HG03135 (cell line): ENCODE measurements around the gene MTG1.
"Not testable (repeated sequence)": the region's sequence is repeated elsewhere in the genome, so short reads cannot be mapped to it uniquely, and the experiment has no call there.

Experiments used
- ATAC-seq: cut with Tn5 transposase; IDR thresholded peaks from one replicate; pipeline ENCODE4 v1.9.1; 2021; ENCODE audit warnings: mild to moderate bottlenecking, moderate library complexity; ENCODE audit not compliant: unreplicated experiment

Gene MTG1

DNA sequence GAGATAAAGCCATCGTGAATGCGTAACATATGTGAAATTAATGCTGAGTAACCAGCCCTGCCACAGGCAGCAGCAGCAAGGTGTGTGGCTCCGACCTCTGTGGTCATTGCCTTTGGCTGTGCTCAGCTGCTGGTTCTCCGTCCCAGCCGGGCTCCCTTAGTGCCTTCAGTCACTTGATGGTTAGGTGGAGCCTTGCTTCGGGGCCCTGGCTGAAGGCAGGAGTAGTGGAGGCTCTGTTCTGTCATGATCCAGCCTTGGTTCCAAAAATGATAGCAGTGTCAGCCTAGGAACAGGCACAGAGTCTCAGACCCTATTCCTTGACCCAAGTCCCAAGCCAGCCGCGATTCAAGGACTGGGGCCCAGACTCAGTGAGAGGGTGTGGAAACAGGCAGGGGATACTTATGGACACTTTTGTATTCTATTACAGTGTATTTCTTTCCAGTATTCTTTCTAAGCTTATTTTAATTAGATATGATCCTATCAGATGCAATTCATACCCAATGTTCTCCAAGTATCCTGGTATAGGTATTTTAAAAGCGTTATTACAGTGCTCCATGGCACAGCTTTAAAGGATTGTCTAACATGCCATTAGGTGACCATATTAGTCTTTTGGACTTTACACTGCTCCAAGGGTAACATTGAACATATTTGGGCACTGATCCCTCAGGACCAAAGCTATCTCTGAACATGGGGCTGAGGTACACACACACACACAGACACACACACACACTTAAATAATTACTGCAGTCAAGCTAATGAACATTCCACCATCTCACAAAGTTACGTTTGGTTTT, 68.8 kb downstream of the MTG1 start:
- ATAC-seq, result no peak

DNA sequence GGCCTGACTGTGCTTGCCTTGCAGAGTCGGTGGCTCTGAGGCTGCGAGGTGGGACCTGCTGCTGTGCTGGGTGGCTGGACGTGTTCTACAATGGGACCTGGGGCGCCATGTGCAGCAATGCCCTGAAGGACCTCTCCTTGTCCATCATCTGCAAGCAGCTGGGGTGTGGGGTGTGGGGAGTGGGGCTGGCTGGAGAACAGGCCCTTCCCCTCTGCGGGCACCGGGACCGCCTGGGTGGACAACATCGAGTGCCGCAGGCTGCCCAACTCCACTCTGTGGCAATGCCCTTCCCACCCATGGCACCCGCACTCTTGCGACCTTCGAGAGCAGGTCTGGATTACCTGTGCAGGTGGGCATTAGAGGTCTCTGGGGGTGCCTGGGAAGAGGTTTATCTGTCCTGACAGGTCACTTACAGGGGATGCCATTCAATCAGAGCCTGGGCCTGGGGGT, 70.7 kb downstream of the MTG1 start:
- no peak for ATAC-seq

DNA sequence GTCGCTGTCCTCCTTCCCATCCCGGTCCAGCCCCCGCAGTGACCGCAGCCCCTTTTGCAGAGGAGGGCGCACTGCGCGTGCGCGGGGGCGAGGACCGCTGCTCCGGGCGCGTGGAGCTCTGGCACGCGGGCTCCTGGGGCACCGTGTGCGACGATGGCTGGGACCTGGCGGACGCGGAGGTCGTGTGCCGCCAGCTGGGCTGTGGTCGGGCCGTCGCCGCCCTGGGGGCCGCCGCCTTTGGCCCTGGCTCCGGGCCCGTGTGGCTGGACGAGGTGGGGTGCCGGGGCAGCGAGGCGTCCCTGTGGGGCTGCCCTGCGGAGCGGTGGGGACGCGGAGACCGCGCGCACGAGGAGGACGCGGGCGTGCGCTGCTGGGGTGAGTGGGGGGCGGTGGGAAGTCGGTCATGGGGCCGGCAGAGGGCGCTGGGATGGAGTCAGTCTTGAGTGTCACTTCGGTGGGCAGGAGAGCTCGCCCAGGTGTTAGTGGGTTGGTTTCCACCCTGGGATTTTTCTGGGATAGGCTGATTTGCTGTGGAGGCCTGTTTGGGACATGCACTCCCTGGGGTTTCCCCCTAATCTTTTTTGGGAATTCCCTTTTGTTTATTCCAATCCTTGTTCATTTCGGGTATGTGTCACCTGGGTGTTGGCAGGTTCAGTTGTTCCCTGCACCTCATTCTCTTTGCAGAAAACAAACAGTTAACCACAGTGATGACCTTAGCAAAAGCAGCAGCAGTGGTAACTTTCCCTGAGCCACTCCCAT, 71.4 kb downstream of the MTG1 start:
- no peak for ATAC-seq

DNA sequence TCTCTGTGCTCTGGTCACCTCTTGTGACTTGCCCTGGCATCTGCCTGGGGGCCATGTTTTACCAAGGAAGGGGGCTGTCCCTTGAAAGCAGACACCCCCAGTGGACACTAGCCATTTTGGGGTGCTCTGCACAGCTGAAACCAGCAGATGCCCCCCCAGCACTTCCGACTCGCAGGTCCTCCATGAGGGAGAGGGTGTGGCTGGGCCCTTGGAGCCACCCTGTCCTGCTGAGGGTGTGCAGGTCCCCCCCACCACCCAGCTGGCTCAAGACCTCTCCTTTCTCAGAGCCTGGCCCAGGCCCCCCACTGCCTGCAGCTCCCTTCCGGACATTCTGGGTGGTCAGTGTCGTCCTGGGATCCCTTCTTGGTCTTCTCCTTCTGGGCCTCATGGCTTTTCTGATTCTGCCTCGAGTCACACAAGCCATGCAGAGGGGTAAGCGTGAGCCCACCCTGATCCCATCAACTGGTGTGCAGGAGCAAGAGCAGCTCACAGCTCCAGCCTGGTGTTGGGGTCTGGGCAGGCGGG, 72.1 kb downstream of the MTG1 start:
- no peak for ATAC-seq

GRCh38 chr10:133466683-133467275, 72.8 kb downstream of the MTG1 start:
- ATAC-seq, result no peak

- no peak for ATAC-seq
Measured at GRCh38 chr10:133467286-133467911, 73.4 kb downstream of the MTG1 start.

GRCh38 chr10:133469205-133469604, 75.2 kb downstream of the MTG1 start:
- ATAC-seq, result not testable (repeated sequence)

- no peak for ATAC-seq
Measured at GRCh38 chr10:133471300-133472109, 77.5 kb downstream of the MTG1 start.
